ENCODE results near the gene JPH2.

JPH2 gene

GRCh38 chr20:44221368-44221954 is 34.5 kb upstream of the JPH2 start:
- H3K4me3 ChIP-seq (ENCODE audit: low read length), result no peak overlapping the region
- TF ChIP-seq ZNF274 (IDR thresholded peaks at IDR 0.05; ENCODE audit: low read depth, low read length), result no peak

DNA sequence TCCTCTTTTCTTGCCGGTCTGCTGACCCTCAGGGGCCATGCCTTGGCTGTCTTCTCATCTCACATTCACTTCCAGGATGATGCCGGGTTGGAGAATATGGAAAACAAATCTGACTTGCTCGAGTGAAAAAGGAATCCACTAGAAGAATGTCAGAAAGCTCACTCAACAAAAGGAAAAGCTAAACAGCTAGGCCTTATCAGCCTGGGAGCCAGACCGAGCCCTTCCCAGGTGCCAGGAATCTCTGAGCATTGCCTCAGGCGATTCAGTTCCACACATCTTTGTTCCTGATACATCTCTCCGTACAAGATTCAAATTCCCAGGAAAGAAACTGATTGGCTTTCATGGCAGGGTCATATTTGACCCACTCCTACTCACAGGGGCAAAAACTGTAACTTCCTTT is 32.8 kb upstream of the JPH2 start:
- no peak overlapping the region for H3K4me3 ChIP-seq (ENCODE audit: low read length)
- no peak for TF ChIP-seq ZNF274 (IDR thresholded peaks at IDR 0.05; ENCODE audit: low read depth, low read length)

- TF ChIP-seq ZNF274 (IDR thresholded peaks at IDR 0.05; ENCODE audit: low read depth, low read length), result no peak
- H3K4me3 ChIP-seq (ENCODE audit: low read length), result no peak overlapping the region
Observed at GRCh38 chr20:44219170-44219730, 32.3 kb upstream of the JPH2 start.

GRCh38 chr20:44218446-44218845 is 31.5 kb upstream of the JPH2 start:
- no peak overlapping the region for H3K4me3 ChIP-seq (ENCODE audit: low read length)
- TF ChIP-seq ZNF274 (IDR thresholded peaks at IDR 0.05; ENCODE audit: low read depth, low read length), result no peak

- no peak for TF ChIP-seq ZNF274 (IDR thresholded peaks at IDR 0.05; ENCODE audit: low read depth, low read length)
- H3K4me3 ChIP-seq (ENCODE audit: low read length), result no peak overlapping the region
Observed at GRCh38 chr20:44217342-44218092, 30.5 kb upstream of the JPH2 start.

- no peak overlapping the region for H3K4me3 ChIP-seq (ENCODE audit: low read length)
- no peak for TF ChIP-seq ZNF274 (IDR thresholded peaks at IDR 0.05; ENCODE audit: low read depth, low read length)
Observed at GRCh38 chr20:44215125-44215524, 28.1 kb upstream of the JPH2 start.

DNA sequence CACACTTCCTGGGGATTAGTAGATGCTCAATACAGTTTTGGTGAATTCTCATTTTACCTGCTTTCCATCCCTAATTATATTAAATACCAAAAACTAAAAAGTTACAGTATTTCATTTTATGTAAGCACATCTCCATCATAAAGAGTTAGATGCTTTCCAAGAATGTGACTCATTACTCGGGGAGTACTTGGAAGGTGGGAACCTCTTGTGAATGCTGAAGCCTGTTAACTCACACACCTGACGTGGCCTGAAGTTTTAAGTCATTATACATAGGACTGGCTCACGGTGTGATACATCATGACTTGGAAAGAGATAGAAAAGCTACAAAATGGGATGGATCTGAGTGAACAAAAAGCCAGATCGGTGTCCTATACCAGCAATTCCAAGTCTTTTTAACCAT is 25.8 kb upstream of the JPH2 start:
- H3K4me3 ChIP-seq (ENCODE audit: low read length), result no peak overlapping the region
- TF ChIP-seq ZNF274 (IDR thresholded peaks at IDR 0.05; ENCODE audit: low read depth, low read length), result no peak

- H3K4me3 ChIP-seq (ENCODE audit: low read length), result peak overlapping the region; percentile 63
- TF ChIP-seq ZNF274 (IDR thresholded peaks at IDR 0.05; ENCODE audit: low read depth, low read length), result no peak
Observed at GRCh38 chr20:44211177-44212039, 24.4 kb upstream of the JPH2 start.

DNA sequence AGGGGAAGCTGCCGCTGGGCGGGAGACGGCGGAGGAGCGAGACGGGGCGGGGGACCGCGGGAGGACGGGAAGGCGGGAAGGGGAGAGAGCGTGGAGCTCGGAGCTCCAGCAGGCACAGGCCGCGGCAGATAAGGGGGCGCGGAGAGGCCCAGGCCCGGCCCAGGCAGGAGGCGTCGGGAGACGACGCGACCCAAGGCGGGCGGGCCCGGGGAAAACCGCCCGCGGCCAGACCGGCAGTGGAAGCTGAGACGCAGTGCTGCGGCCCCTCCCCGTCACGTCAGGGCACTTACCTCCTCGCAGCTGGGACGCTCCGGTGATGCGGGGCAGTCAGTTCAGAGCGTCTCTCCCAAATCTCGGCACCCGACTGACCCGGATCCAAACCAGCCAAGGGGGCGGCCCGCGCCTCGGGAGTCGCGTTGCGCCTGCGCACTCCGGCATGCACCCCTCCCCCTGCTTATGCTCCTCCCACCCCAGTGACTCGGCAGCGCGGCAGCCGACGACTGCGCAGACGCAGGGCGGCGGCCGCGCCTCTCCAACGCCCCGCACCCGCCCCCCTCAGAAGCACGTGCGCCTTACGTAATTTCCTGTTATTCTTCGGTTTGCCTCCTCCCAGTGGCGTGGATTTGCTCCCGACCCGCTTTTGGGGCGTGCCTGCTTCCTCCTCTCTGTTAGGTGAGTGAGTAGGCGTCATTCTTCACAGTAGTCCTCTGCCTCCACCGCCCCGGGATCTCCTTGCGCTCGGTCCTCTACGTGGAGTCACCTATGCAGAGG is 23.6 kb upstream of the JPH2 start, which contains the start of gene OSER1:
Gene OSER1 (minus strand): TSS at position 366 of the 771 bp plus-strand sequence. CDS start 3,814 bp downstream, outside the sequence.
- H3K4me3 ChIP-seq (ENCODE audit: low read length), result peak within 1 kb of the TSS; percentile 83
- TF ChIP-seq ZNF274 (IDR thresholded peaks at IDR 0.05; ENCODE audit: low read depth, low read length), result no peak

GRCh38 chr20:44209686-44210405 is 22.9 kb upstream of the JPH2 start:
- H3K4me3 ChIP-seq (ENCODE audit: low read length), result peak overlapping the region; percentile 83
- no peak for TF ChIP-seq ZNF274 (IDR thresholded peaks at IDR 0.05; ENCODE audit: low read depth, low read length)

- H3K4me3 ChIP-seq (ENCODE audit: low read length), result peak overlapping the region; percentile 83
- no peak for TF ChIP-seq ZNF274 (IDR thresholded peaks at IDR 0.05; ENCODE audit: low read depth, low read length)
Observed at GRCh38 chr20:44208770-44209169, 21.8 kb upstream of the JPH2 start.

DNA sequence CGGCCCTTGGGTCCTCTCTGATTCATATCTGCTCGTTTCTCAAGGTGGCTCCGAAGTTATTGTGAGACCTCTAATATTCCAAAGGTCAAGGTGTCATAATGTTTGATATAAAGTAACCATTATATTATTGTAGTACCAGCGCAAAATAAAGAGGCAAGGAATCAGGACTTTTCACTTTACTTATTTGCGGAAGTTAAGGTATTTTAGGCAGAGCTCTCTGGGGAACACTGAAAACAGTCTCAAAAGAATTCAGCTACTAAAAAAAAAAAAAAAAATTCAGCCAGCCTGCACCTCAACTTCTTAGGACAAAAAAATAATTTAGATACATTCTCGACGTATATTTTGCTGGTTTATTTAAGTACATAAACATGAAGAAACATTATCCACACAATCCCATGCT is 21.2 kb upstream of the JPH2 start:
- TF ChIP-seq ZNF274 (IDR thresholded peaks at IDR 0.05; ENCODE audit: low read depth, low read length), result no peak
- peak overlapping the region; percentile 83 for H3K4me3 ChIP-seq (ENCODE audit: low read length)

GRCh38 chr20:44207126-44207723 is 20.2 kb upstream of the JPH2 start:
- no peak for TF ChIP-seq ZNF274 (IDR thresholded peaks at IDR 0.05; ENCODE audit: low read depth, low read length)
- H3K4me3 ChIP-seq (ENCODE audit: low read length), result no peak overlapping the region
